GM18861 (cell line): Measurements from ENCODE around the gene SMC5.
"Not testable (repeated sequence)": the region's sequence is repeated elsewhere in the genome, so short reads cannot be mapped to it uniquely, and the experiment has no call there.

ENCODE experiments used
- ATAC-seq: cut with Tn5 transposase; IDR thresholded peaks from one replicate; pipeline ENCODE4 v1.9.1; 2021; ENCODE audit not compliant: unreplicated experiment

Gene SMC5

DNA sequence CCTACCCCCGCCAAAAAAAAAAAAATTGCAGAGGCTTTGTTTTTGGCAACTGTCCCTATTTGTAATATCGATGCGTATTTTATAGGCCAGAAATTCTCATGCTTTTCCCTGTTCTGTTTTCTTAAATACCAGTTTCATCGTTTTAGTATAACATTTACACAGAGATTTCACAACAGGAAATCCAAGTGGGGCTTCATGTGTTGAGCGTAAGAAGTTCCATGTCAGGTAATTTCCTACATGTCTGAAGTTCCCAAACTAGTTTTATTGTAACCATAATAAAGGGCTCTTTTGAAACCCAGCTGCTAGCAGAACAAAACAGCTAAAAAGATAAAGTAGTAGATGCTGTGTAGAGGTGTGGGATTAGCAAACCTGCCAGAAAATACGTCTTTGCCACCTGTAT lies 4.2 kb downstream of the SMC5 start:
- ATAC-seq = no peak

DNA sequence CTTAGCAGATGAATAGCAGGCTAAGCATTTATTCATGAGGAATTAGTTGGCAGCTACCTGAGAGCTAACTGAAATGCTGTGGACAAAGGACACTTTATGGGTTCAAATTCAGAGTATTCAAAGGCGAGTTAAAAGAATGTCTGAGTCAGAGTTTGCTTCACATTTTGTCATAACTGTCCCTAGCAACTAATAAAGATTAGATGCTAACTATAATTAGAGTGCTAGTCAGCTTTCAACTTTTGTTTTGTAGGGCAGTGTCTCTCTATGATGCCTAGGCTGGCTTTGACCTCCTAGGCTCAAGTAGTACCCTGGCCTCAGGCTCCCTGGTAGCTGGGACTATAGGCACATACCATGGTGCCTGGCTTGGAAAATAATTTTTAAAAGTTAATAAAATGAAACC lies 4.6 kb downstream of the SMC5 start:
- ATAC-seq = no peak

DNA sequence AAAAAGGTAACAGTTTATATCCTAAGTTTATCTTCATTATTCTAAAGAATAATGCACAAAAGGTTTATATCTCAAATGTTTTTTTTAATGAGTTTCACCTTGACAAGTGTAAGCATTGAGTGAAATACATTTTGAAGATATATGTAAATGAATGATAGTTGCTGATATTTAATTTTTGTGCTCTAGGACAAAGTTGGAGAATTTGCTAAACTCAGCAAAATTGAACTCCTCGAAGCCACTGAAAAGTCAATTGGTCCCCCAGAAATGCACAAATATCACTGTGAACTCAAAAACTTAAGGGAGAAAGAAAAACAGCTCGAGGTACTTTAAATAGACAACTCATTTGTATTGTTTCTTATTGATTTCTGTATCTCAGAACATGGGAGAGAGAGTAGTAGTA lies 19.5 kb downstream of the SMC5 start:
- no peak for ATAC-seq

DNA sequence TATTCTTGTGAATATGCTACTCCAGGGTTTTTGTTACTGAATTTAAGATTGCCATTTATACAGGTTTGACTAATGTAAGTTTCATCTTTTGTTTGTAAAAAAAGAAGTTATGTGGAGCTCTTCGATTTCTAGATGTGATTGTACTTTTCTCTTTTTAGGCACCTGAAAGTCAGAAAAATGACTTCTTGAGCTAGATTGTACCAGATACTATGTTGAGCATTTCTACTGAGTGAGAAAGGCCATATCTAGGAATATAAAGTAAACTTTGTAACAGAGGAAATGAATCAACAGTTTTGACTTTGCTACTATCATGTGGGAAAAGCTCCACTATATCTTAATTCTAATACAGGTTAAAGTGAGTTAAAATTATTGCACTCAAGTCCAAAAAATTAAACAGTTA lies 25.1 kb downstream of the SMC5 start:
- no peak for ATAC-seq

DNA sequence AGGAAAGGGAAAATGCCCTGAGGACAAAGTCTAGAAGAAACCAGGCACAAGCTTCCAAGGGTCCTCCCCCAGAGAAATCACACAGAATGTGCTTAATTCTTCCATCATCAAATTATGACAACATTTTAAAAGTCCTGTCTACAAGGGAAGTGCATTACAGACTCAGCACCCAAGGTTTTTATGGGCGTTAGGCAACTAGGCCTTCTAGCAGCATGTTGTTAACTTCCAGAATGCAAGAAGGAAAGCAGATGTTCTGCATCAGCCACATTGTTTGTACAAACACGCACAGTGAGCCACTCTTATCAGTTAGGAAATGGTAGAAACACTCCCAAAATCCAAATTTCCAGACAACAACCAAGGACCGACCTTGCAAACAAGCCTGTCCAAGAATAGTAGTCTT lies 26.5 kb downstream of the SMC5 start:
- no peak for ATAC-seq

DNA sequence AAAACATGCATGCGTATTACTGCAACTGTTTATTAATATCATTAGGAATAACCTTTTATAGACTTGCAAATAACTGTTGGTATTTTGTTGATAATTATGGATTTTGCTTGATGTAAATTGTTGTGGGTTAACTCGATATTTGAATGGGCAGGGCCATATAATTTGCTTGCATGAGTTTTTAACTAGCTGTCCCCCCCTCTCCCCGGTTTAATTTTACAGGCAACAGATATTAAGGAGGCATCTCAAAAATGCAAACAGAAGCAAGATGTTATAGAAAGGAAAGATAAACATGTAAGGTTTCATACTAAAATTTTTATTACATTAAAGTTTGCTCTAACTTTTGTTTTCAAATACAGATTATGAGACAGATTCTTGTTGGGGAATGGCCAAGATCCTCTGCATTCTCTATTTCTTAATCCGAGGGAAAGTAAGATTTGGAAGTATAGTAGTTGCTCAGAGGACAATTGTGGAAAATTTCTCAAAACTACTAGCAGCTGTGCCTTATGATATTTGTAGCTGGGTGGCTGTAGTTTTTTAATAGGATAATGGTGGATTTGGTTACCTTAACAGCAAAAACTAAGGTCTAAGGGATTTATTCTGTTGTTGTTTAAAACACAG lies 27.3 kb downstream of the SMC5 start:
- no peak for ATAC-seq

DNA sequence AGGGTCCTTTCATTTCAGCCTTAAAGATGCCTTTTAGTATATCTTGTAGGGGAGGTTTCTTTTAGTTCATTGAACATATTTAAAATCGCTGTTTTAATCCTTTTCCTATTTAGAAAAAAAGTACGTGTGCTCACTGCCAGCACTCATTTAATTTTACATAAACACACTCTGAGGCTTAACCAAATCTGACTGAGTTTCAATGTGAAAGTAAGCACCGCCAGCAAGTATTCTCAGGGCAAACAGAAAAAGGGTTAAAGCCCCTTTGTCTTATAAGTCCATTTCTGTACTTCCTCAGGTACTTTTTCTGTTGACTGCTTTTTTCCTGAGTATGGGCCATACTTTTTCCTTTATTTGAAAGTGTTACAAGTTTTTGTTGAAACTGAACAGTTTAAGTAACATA lies 31.8 kb downstream of the SMC5 start:
- ATAC-seq = no peak

DNA sequence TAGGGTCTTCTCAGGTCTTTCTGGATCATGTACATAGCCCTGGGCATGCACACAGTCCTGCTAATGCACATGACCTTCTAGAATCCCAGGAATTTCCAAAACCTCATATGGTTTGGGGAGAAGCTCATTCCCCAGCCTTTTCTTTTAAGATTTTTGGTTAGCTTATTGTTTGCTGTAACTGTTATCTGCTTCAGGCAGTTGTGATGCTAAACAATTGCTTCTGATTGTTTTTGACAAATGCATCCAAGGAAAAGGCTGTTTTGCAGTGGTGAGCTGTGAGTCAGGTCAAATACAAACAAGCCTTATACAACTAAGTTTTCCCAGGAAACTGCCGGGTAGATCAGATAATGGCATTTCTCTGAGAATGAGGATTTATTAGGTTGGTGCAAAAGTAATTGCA lies 32.7 kb downstream of the SMC5 start:
- no peak for ATAC-seq

DNA sequence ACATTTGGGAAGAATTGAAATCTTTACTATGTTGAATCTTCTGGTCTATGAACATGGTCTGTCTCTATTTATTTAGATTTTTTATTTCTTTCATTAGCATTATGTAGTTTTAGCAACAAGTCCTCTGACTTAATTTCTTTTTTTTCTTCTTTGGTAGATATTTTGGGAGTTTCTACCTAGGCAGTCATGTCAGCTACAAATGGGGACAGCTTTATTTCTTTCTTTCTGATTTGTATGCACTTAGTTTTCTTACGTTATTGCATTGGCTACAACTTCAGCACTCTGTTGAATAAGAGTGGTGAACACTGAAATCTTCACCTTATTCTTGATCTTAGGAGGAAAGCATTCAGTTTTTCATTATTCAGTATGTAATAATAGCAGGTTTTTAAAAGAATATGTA lies 33.5 kb downstream of the SMC5 start:
- ATAC-seq = no peak

DNA sequence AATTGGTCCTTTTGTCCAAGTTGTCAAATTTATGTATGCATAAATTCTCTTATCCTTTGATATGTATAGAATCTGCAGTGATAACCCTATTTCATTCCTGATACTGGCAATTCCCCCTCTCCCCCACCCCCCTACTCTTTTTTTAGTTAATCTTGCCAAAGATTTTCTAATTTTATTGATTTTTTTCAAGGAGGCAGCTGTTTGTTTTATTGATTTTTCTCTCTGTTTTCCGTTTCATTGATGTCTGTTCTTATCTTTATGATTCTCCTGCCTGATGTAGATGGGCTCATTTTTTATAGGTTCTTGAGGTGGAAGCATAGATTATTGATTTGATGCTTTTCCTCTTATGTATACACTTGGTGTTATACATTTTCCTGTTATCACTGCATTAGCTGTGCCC lies 34.4 kb downstream of the SMC5 start:
- no peak for ATAC-seq

DNA sequence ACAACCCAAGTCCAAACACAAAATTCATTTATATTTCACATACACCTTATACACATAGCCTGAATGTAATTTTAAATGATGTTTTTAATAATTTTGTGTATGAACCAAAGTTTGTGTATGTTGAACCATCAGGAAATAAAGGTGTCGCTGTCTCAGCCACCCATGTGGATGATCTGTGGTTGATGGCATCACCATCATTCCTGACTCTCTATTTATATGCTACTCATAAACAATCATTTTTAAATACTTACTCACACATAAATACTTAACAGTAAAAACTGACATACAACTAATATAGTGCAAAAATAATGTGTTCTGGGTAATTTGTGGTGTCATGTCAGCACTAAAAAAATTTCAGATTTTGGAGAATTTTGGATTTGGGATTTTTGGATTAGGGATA lies 38.4 kb downstream of the SMC5 start:
- no peak for ATAC-seq

DNA sequence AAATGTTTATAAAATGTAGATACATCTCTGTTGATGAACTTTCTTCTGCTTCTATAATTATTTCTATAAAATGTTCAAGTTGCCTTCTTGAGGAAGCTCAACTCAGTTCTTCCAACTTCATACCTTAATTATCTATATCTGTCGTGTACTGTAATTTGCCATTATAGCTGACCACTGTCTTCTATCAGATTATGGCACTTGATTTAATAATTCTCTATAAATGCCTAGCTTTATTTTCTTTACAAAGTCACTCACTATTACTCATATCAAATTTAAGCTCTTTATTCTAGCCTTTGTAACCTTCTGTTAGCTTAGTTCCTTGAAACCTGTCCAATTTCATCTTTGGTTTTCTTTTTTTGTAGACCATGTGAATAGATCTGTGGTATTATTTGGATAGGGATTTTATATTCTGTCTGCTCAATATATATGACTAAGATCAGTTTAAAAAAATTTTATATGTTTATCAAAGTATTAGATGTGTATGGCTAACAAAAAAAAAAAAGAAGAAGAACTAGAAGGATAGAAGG lies 39.5 kb downstream of the SMC5 start:
- no peak for ATAC-seq

DNA sequence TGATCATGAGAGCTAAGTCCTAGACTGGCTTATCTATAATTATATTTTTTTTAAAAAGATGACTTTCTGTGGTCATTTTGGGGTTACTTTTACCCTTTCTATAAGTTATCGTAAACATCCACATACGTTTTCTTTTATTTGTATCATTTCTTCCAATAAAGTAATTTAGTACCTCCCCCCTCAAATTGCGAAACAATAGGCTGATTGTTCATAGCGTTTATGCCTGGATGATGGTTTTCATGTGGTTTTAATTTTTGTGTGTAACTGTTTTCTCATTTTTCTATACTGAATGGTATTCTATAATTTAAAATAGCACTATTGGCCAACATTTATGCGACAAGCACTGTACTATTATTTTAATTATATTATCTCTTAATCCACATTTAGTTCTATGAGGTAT lies 44.5 kb downstream of the SMC5 start:
- no peak for ATAC-seq

DNA sequence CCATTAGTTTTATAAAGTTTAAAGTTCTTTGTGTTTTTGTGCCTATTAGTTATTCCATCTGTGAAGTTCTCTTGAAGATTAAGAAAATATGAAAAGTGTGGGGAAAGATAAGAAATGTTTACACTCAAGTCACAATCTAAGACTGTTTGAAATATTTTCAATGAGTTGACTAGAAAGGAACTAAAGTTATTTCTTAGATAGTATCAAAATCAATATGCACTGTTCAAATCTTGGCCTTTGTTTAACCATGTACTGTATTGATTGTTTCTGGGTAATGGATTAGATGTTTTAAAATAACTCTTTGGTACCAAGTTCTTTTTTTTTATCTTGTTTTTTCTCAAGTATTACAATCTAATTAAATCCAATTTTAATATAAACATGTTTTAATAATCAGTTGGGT lies 46.0 kb downstream of the SMC5 start:
- ATAC-seq = no peak

DNA sequence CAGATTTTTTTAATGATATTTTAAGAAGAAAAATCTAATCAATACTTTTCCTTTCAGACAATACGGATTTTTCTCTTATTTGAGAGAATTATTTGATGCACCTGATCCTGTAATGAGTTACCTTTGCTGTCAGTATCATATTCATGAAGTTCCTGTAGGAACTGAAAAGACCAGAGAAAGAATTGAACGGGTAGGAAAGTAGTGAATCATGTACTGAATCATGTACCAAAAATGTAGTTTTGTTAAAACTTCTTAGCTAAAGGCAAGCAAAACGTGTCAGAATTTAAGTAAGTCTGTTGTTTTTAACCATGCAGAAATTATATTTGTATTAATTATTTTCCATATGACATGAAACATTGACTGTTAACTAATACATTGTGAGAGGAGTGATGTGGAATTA lies 56.6 kb downstream of the SMC5 start:
- ATAC-seq = no peak

DNA sequence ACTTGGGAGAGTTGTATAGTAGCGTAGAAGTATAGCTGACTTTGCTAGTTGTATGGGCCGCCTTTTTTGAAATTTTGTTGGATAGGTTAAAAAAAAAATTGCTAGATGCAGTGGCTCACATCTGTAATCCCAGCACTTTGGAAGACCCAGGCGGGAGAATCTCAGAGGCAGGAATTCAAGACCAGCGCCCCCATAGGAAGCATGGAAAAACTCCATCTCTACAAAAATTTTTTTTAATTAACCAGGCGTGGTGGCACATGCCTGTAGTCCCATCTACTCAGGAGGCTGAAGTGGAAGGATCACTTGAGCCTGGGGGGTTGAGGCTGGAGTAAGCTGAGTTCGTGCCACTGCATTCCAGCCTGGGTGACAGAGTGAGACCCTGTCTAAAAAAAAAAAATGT lies 59.2 kb downstream of the SMC5 start:
- ATAC-seq = no peak

DNA sequence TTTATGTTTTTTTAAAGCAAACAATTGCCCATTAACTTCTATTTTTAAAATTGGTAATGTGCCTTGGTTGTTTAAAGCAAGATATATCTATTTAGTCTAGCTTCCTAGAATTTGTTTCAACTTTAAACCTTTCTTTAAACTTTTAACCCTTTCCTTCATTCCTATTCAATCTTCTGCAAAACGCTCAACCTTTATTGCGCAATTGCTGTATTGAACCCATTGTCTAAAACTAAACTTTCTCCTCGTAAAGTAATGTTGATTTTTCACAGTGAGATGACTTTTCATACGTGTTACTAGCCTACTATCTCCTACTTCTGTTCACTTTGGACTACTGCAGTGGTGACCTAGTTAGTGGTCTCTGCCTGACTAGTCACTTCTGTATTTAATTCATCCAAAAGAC lies 63.3 kb downstream of the SMC5 start:
- ATAC-seq = no peak

DNA sequence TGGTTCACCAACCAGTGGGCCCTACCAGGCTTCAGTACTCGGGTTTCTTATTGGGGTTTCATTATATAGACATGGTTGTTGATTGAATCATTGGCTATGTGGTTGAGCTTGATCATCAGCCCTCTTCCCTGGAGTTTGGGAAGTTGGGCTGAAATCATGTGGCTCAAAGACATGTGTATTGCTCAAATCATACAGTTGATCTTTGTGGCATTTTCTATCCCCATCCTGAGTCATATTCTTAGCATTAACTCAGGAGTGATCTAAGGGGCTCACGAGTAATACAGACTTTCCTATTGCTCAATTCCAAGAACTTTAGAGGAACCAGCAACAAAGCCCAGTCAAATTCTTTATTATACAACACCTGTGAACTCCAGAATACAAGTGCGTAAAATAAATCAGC lies 66.2 kb downstream of the SMC5 start:
- no peak for ATAC-seq

DNA sequence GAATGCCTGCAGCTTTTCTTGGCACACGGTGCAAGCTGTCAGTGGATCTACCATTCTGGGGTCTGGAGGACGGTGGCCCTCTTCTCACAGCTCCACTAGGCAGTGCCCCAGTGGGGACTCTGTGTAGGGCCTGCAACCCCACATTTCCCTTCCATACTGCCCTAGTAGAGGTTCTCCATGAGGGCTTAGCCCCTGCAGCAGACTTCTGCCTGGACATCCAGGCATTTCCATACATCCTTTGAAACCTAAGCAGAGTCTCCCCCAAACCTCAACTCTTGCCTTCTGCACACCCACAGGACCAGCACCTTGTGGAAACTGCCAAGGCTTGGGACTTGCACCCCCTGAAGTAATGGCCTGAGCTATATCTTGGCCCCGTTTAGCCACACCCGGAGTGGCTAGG lies 69.8 kb downstream of the SMC5 start:
- not testable (repeated sequence) for ATAC-seq

DNA sequence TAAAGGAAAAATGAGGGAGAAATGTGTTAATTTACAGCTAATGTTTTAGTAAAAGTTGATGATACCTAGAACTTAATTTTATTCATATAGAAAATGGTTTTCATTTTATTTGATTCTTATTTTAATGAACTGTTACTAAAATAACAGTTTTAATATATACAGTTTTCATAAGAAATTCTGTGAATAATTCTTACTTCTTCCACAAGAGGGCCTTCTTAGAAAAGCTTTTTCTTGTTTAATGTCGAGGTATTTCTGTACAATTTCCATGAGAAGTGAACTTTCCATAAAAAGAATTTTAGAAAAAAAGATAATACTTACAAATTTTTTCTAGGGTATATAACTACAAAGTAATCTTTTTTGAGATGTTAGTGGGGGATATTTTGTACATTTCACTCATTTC lies 81.8 kb downstream of the SMC5 start:
- no peak for ATAC-seq

DNA sequence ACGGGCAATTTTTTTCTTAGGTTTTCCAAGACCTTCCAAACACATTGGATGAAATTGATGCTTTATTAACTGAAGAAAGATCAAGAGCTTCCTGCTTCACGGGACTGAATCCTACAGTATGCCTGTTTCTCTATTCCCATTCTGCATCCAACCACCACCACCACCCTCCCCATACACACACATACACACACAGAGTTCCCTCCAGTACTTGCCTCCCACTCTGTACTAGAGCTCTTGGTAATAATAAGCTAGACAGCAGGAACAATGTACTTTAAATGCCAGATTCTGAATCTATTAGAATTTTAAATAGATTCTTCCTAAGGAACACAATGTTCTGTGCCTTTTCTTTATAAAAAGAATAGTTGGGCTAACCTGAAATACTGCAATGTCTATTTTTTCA lies 88.3 kb downstream of the SMC5 start:
- ATAC-seq = no peak

DNA sequence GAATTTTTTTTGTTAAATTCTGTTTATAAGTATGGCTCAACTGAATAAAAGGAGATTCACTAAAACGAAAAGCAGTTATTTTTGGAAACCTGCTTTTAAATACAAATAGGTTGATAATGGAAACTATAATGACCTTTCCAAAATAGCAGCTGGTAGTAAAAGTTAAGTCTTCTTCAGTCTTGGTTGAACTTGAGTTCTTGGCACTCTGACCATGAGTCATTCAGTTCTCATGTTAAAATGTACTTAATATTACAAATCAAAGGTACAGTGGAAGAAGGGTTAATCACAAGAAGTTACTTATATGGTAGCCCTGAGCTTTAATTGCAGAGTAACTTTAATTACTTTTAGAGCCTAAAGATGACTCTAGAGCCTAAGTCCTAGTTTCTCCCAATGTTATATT lies 93.6 kb downstream of the SMC5 start:
- no peak for ATAC-seq

DNA sequence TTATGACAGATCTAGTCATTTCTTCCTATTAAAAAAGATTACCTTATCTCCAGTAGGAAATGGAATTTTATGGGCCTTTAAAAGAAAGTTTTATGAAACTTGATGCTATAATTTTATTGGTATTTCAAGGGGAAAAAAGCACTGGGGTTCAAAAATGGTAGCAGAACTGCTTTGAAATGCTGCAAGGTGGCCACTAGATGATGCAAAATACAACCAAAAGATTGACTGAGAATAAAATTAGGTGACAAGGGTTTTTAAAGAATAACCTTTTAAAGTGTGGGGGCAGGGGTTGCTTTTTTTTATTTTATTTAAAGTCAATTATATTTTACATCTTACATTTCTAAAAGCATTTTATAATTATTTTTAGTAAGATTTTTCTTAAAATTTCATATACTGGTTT lies 94.0 kb downstream of the SMC5 start:
- no peak for ATAC-seq

DNA sequence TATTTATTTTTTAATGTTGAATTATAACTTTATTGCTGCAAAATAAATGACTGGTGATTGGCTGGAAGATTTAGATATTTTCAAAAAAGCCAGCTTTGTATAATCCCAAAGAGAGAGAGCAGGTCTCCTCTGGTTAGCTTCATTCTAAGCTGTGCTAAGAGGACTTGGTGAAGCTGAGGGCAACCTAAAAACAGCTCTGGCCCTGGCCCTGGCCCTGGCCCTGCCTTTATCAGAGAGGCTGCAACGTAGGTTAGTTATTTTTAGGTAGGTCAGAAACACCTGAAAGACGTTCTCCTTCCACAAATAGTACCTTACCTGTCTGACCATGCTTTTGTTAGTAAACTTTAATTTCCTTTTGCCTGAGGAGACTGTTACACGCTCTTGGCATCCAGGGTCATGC lies 97.0 kb downstream of the SMC5 start:
- no peak for ATAC-seq
